Stimulated activated CD8-positive, alpha-beta memory T cell treated with anti-CD3 and anti-CD28 coated beads, Interleukin-4, amount 100 ng/mL, for 1 hour (primary cell): ENCODE results near the gene S100A5.
"Not testable (repeated sequence)": the region's sequence is repeated elsewhere in the genome, so short reads cannot be mapped to it uniquely, and the experiment has no call there.

ENCODE experiments used
- DNase-seq, 2 donors: peaks; one replicate each; pipeline ENCODE4 v3.0.0-alpha.2; 2020; ENCODE audit warnings: low read depth in 2 of 2, low spot score in 1 of 2

The S100A5 gene

GRCh38 chr1:153540394-153541361 lies at the start of gene S100A5:
S100A5 (minus strand) TSS chr1:153540934; CDS start chr1:153540191, 743 bp downstream.
- no peak for DNase-seq

DNA sequence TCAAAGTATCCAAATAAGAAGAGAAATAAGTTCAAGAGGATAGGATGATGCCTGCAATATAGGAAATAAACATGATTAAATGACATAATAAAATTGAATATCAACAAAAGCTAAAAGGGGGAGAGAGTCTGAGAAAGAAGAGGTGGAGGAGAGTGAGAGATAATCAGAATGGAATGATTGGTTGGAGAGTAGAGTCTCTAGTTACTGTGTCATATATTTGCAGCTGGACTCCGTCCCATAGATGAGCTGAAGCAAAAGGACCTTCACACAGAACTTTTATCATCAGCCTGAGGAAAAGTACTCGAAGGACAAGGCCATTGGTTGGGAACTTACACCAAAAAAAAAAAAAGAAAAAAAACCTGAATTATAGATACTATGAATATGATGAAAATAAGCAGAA lies 47.7 kb upstream of the S100A5 start:
- no peak for DNase-seq

GRCh38 chr1:153588033-153588432 lies 47.3 kb upstream of the S100A5 start:
- not testable (repeated sequence) for DNase-seq

DNA sequence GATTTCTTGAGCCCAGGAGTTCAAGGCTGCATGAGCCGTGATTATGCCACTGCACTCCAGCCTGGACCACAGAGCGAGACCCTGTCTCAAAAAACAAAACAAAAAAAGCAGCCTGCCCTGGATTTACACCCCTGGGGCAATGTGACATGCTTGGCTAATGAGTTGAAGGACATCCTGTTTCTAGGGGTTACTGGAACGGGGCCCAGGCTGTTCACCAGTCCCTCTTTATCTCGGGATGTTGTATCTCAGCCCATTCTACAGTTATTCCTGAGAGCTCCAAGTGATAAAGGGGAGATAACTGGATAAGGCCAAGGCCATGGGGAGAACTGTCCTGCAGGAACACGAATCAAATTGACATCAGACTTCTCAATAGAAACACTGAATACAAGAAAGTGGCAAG lies 46.6 kb upstream of the S100A5 start:
- no peak for DNase-seq

GRCh38 chr1:153586347-153586746 lies 45.6 kb upstream of the S100A5 start:
- no peak for DNase-seq

GRCh38 chr1:153585006-153585405 lies 44.3 kb upstream of the S100A5 start:
- DNase-seq: no peak

- DNase-seq: no peak
Observed at GRCh38 chr1:153583976-153584375, 43.2 kb upstream of the S100A5 start.

DNA sequence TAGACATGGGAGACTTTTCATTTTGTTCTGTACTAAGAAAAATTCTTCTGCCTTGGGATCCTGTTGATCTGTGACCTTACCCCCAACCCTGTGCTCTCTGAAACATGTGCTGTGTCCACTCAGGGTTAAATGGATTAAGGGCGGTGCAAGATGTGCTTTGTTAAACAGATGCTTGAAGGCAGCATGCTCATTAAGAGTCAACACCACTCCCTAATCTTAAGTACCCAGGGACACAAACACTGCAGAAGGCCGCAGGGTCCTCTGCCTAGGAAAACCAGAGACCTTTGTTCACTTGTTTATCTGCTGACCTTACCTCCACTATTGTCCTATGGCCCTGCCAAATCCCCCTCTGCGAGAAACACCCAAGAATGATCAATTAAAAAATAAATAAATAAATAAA lies 42.8 kb upstream of the S100A5 start:
- DNase-seq: not testable (repeated sequence)

- not testable (repeated sequence) for DNase-seq
Observed at GRCh38 chr1:153582836-153583235, 42.1 kb upstream of the S100A5 start.

DNA sequence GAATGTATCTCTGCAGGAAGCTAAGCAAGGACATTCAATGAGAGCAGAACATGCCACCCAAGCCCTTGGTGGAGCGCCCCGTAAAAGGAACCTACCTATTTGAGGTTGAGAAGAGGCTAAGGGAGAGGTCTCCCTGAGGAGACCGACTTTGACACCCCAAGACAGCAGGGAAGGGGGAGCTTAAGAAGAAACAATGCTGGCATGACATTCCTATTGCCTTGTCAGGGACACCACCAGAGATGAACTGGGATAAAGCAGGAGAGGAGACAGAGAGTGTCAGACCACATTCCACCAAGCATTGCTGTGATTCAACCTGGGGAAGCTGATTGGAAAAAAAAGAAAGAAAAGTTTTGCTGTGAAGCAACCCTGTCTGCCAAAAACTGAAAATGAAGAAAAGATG lies 38.2 kb upstream of the S100A5 start:
- no peak for DNase-seq

- no peak for DNase-seq
Observed at GRCh38 chr1:153578490-153578889, 37.8 kb upstream of the S100A5 start.

- no peak for DNase-seq
Observed at GRCh38 chr1:153577624-153578051, 36.9 kb upstream of the S100A5 start.

DNA sequence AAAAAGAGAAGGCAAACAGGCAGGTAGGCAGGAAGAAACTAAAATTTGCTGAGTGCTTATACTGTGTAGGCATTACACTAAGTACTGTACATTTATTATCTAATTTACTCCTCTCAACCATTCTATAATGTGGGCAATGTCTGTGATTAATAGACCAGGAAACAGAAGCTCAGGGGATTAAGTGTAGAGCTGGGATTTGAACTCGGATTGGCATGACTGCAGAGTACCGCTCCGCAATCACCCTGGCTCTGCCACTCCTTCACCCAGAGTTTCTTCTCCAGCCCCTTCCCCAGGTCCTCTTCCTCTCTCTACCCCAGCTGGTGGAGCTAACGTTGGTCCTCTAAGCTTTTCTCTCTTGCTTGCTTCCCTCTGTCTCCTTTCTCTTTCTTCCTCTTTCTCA lies 36.4 kb upstream of the S100A5 start:
- no peak for DNase-seq

DNA sequence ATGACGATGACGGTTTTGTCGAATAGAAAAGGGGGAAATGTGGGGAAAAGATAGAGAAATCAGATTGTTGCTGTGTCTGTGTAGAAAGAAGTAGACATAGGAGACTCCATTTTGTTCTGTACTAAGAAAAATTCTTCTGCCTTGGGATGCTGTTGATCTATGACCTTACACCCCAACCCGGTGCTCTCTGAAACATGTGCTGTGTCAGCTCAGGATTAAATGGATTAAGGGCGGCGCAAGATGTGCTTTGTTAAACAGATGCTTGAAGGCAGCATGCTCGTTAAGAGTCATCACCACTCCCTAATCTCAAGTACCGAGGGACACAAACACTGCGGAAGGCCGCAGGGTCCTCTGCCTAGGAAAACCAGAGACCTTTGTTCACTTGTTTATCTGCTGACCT lies 34.8 kb upstream of the S100A5 start:
- not testable (repeated sequence) for DNase-seq

- not testable (repeated sequence) for DNase-seq
Observed at GRCh38 chr1:153575081-153575491, 34.4 kb upstream of the S100A5 start.

- DNase-seq: no peak
Observed at GRCh38 chr1:153573351-153573750, 32.6 kb upstream of the S100A5 start.

DNA sequence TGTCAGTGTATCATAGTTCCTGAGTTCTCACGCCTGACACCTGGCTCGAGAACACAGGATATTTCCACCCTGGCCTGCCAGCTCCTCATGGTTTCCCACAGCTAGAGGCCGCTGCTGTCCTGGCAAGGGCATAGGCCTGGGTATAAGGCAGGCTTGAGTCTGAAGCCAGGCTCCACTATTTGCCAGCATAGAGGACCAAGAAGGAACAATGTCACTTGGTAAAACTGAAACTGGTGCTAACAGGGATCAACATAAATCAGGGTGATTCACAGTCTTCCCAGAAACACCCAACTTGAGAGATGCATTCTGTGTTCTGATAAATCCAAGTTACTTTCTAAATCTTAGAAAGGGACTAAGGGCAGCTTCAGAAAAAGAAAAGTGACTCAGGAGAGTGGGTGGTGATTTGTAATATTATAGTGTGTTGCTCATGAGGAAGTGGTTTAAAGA lies 31.9 kb upstream of the S100A5 start:
- DNase-seq: peak in 1 of 2 donors; percentile 18

GRCh38 chr1:153571706-153572105 lies 31.0 kb upstream of the S100A5 start:
- no peak for DNase-seq

GRCh38 chr1:153570874-153571273 lies 30.1 kb upstream of the S100A5 start:
- no peak for DNase-seq

GRCh38 chr1:153569465-153569864 lies 28.7 kb upstream of the S100A5 start:
- DNase-seq: no peak

- peak; percentile 62 to 65 for DNase-seq
Observed at GRCh38 chr1:153568367-153569099, 27.8 kb upstream of the S100A5 start.
